K562 (cell line): Measurements from ENCODE around the gene PXK. TPM values are rescaled to one million over a fixed set of nuclear protein-coding genes. Genes with fewer than 3 reads are reported as not detected.

Experiments used
- ARID4B ChIP-seq: sonication (generic); formaldehyde crosslinking; IDR thresholded peaks from 2 replicates; pipeline ENCODE4 v1.8.0; 2022; ENCODE audit warnings: mild to moderate bottlenecking, missing genetic modification reagents
- CTBP1 ChIP-seq: fragments of 450-650 bp; IDR thresholded peaks from 2 replicates; pipeline ENCODE4 v1.6.1; 2016; ENCODE audit warnings: borderline replicate concordance
- FOXP1 ChIP-seq: sonication (generic); formaldehyde crosslinking; IDR thresholded peaks from 2 replicates; pipeline ENCODE4 v1.8.0; 2022; ENCODE audit warnings: mild to moderate bottlenecking, missing genetic modification reagents
- JUN ChIP-seq, 2 experiments: sonication (generic) in 1 of 2; formaldehyde crosslinking in 1 of 2; IDR thresholded peaks; 2 replicates each; pipeline versions ENCODE4 v1.6.1 to v1.8.0; 2012 to 2022; ENCODE audit warnings: borderline replicate concordance in 2 of 2, mild to moderate bottlenecking in 2 of 2, improper control_type of control experiment in 1 of 2, low read depth in 1 of 2, low read length in 1 of 2, missing genetic modification reagents in 1 of 2
- L3MBTL2 ChIP-seq: fragments of 450-650 bp; IDR thresholded peaks from 2 replicates; pipeline ENCODE4 v1.6.1; 2016; ENCODE audit warnings: mild to moderate bottlenecking, moderate library complexity
- MBD2 ChIP-seq: sonication (generic); IDR thresholded peaks from 2 replicates; pipeline ENCODE4 v1.6.1; 2016; ENCODE audit warnings: low read depth, borderline replicate concordance
- MEF2A ChIP-seq: IDR thresholded peaks from 2 replicates; pipeline ENCODE4 v1.6.1; 2011; ENCODE audit warnings: low read depth, mild to moderate bottlenecking, low read length, moderate library complexity; ENCODE audit not compliant: control insufficient read depth
- NEUROD1 ChIP-seq: fragments of 150-350 bp; IDR thresholded peaks from 2 replicates; pipeline ENCODE4 v1.6.1; 2014; ENCODE audit warnings: borderline replicate concordance, low read length, low read depth; ENCODE audit not compliant: partially characterized antibody
- RBFOX2 ChIP-seq: fragments of 200-400 bp; formaldehyde crosslinking; IDR thresholded peaks from 2 replicates; pipeline ENCODE4 v1.6.1; 2017; ENCODE audit warnings: low read depth, mild to moderate bottlenecking, low read length, moderate library complexity
- RCOR1 ChIP-seq, 2 experiments: IDR thresholded peaks; 2 replicates each; pipeline ENCODE4 v1.6.1; 2012; ENCODE audit warnings: low read depth in 2 of 2, low read length in 2 of 2, borderline replicate concordance in 1 of 2, improper control_type of control experiment in 1 of 2
- TARDBP ChIP-seq: fragments of 450-650 bp; IDR thresholded peaks from 2 replicates; pipeline ENCODE4 v1.6.1; 2016
- THRB ChIP-seq: fragments of 450-650 bp; formaldehyde crosslinking; conservative IDR thresholded peaks from 2 replicates; pipeline ENCODE4 v1.4.0; 2022; ENCODE audit warnings: mild to moderate bottlenecking, missing genetic modification characterization
- TOE1 ChIP-seq, 2 experiments: fragments of 450-650 bp in 1 of 2; sonication (generic) in 1 of 2; formaldehyde crosslinking in 1 of 2; IDR thresholded peaks; 2 replicates each; pipeline versions ENCODE4 v1.7.1 to v1.8.0; 2016 to 2022; ENCODE audit warnings: borderline replicate concordance in 2 of 2, mild to moderate bottlenecking in 2 of 2, antibody characterized with exemption in 1 of 2, inconsistent platforms in 1 of 2, low read depth in 1 of 2, missing genetic modification reagents in 1 of 2, moderate library complexity in 1 of 2
- ZFX ChIP-seq: sonication (generic); formaldehyde crosslinking; IDR thresholded peaks from 2 replicates; pipeline ENCODE4 v1.8.0; 2022; ENCODE audit warnings: mild to moderate bottlenecking, missing genetic modification reagents, moderate library complexity
- ZKSCAN1 ChIP-seq: fragments of 150-350 bp; IDR thresholded peaks from 2 replicates; pipeline ENCODE4 v1.6.1; 2016; ENCODE audit warnings: low read depth, low read length
- ZNF740 ChIP-seq, 3 experiments: fragments of 200-800 bp in 1 of 3; sonication (Bioruptor generic) in 1 of 3; sonication (generic) in 1 of 3; formaldehyde crosslinking in 1 of 3; IDR thresholded peaks; 2 replicates each; pipeline versions ENCODE4 v1.6.1 to v1.8.0; 2016 to 2022; ENCODE audit warnings: mild to moderate bottlenecking in 2 of 3, missing compliant biosample characterization in 2 of 3, missing genetic modification characterization in 2 of 3, missing genetic modification reagents in 1 of 3
- polyA plus RNA-seq, 8 experiments: library from polyadenylated mRNA; depleted of rRNA in 4 of 8; stranded (reverse) in 5 of 8; unstranded in 3 of 8; fragments of >200 nt; fragmentation: Nextera tagmentation in 2 of 8; fragmentation: Illumina TruSeq in 1 of 8; extraction: Ambion mirVana in 2 of 8; extraction: Trizol in 1 of 8; gene quantifications; 2 replicates each; pipeline versions ENCODE4 v1.2.1 to v1.2.3, GENCODE V29; 2011 to 2014; ENCODE audit warnings: inconsistent platforms in 1 of 8, missing spikeins in 1 of 8
- total RNA-seq, 7 experiments: library from RNA; depleted of rRNA in 6 of 7; stranded (reverse); fragments of >200 nt in 6 of 7; fragmentation: Illumina TruSeq in 2 of 7; extraction: Trizol in 2 of 7; gene quantifications; 2 replicates each; pipeline versions ENCODE4 v1.2.1 to v1.2.3, GENCODE V29; 2011 to 2021; ENCODE audit warnings: low replicate concordance in 1 of 7
- TF ChIP-seq, protein P1 (sequence below): fragments of 250-450 bp; sonication (Bioruptor Pico); IDR thresholded peaks from 2 replicates; pipeline ENCODE4 v1.4.0; 2020; ENCODE audit warnings: mild to moderate bottlenecking

The PXK gene
- total and polyA plus RNA-seq, 9 of the 15 experiments (the other 6 are each of a cell fraction or from before 2014, with no cell fraction given) = 3.3 to 19.9 (median 11.3) TPM

- TF ChIP-seq, protein P1, sequence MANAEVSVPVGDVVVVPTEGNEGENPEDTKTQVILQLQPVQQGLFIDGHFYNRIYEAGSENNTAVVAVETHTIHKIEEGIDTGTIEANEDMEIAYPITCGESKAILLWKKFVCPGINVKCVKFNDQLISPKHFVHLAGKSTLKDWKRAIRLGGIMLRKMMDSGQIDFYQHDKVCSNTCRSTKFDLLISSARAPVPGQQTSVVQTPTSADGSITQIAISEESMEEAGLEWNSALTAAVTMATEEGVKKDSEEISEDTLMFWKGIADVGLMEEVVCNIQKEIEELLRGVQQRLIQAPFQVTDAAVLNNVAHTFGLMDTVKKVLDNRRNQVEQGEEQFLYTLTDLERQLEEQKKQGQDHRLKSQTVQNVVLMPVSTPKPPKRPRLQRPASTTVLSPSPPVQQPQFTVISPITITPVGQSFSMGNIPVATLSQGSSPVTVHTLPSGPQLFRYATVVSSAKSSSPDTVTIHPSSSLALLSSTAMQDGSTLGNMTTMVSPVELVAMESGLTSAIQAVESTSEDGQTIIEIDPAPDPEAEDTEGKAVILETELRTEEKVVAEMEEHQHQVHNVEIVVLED = peak; percentile 83
- peak; percentile 74 for TF ChIP-seq ZNF740 (CRISPR knock-in tag; IDR thresholded peaks at IDR 0.05)
- no peak for TF ChIP-seq ZNF740 (tag; IDR thresholded peaks at IDR 0.05)
- TF ChIP-seq CTBP1 = peak; percentile 88; the same call in 1 of the 2 replicates
- TF ChIP-seq THRB (CRISPR knock-in tag) = no peak
- TF ChIP-seq NEUROD1 = peak; percentile 95
- TF ChIP-seq RCOR1 (IDR thresholded peaks at IDR 0.05; ENCODE audit: borderline replicate concordance in 1 of 2, low read depth in 2 of 2, low read length in 2 of 2) = no peak
- TF ChIP-seq FOXP1 (CRISPR knock-in tag) = peak; percentile 95
- TF ChIP-seq L3MBTL2 = peak; percentile 54; the same call in 1 of the 2 replicates
- TF ChIP-seq TARDBP = no peak
- TF ChIP-seq ARID4B (CRISPR knock-in tag) = peak; percentile 86; the same call in 1 of the 2 replicates
- no peak for TF ChIP-seq MEF2A
- peak; percentile 55; the same call in 1 of the 2 replicates for TF ChIP-seq TOE1 (IDR thresholded peaks at IDR 0.05; ENCODE audit: borderline replicate concordance)
- TF ChIP-seq TOE1 (CRISPR knock-in tag; IDR thresholded peaks at IDR 0.05; ENCODE audit: borderline replicate concordance, low read depth) = no peak
- peak; percentile 55 for TF ChIP-seq ZFX
- TF ChIP-seq MBD2 = no peak
- 0 out of 2 replicates have a peak, but pooled peaks have one; percentile 20 for TF ChIP-seq JUN (IDR thresholded peaks at IDR 0.05; ENCODE audit: borderline replicate concordance, low read depth, low read length)
- TF ChIP-seq JUN (CRISPR knock-in tag; IDR thresholded peaks at IDR 0.05; ENCODE audit: borderline replicate concordance) = no peak
- peak; percentile 77 for TF ChIP-seq RBFOX2
- no peak for TF ChIP-seq ZKSCAN1
Measured at GRCh38 chr3:58332575-58333188, at the start of gene PXK (continued).
